DOHH2 (cell line): ENCODE data around the gene CRYBG3.

ENCODE experiments used
- CTCF ChIP-seq: fragments of 200-600 bp; sonication (generic); IDR thresholded peaks from one replicate; pipeline ENCODE4 v1.5.1; 2014; ENCODE audit warnings: antibody characterized with exemption, mild to moderate bottlenecking, low read depth, low read length; ENCODE audit not compliant: poor library complexity, severe bottlenecking
- EZH2phosphoT487 ChIP-seq: fragments of 200-600 bp; sonication (generic); IDR thresholded peaks from 2 replicates; pipeline ENCODE4 v1.6.1; 2017; ENCODE audit warnings: borderline replicate concordance, mild to moderate bottlenecking, antibody characterized with exemption, low read length, moderate library complexity, mixed read lengths

DNA sequence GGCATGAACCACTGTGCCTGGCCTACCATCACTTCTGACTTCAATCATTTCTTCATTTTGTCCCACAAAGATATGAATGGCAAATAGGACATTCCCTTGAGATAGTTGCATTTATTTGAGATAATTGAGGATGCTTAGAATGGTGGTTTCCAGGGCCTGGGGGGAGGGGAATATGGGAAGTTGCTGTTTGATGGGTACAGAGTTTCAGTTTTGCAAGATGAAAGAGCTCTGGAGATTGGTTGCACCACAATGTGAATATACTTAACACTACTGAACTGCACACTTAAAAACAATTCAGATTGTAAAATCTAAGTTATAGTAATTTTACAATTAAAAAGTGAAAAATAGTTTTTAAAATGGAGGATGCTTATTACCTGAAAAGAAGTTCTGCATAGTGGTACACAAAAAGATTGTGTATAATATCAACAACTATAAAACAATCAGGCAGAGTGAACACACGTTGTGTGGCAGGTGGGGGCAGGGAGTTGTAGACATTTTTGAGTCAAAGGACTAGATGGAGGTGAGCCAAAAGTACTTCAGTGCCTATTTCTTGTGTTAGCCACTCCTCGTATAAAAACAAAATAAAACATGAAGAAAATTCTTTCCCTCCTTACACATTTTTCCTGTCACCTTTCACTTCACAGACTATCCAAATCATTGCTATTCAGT is 168.9 kb downstream of the CRYBG3 start:
- TF ChIP-seq CTCF, result no peak
- TF ChIP-seq EZH2phosphoT487, result no peak
